K562 (cell line): ENCODE measurements around the gene PPP1R3E. TPM values are rescaled to one million over a fixed set of nuclear protein-coding genes. Genes with fewer than 3 reads are reported as not detected.

ENCODE experiments used
- BRF1 ChIP-seq: IDR thresholded peaks from 3 replicates; pipeline ENCODE4 v1.6.1; 2011; ENCODE audit warnings: borderline replicate concordance, mild to moderate bottlenecking; ENCODE audit not compliant: insufficient read length; ENCODE audit errors: extremely low read depth
- ELF4 ChIP-seq: fragments of 450-650 bp; formaldehyde crosslinking; IDR thresholded peaks from 2 replicates; pipeline ENCODE4 v1.4.0; 2022; ENCODE audit warnings: missing genetic modification characterization
- ERF ChIP-seq: fragments of 450-650 bp; formaldehyde crosslinking; IDR thresholded peaks from 2 replicates; pipeline ENCODE4 v1.4.0; 2020; ENCODE audit warnings: mild to moderate bottlenecking, mixed read lengths
- MBD2 ChIP-seq: sonication (generic); IDR thresholded peaks from 2 replicates; pipeline ENCODE4 v1.6.1; 2016; ENCODE audit warnings: low read depth, borderline replicate concordance
- MCM2 ChIP-seq: fragments of 450-650 bp; IDR thresholded peaks from 2 replicates; pipeline ENCODE4 v1.6.1; 2017; ENCODE audit warnings: low read depth, mild to moderate bottlenecking
- MEF2D ChIP-seq: conservative IDR thresholded peaks from 2 replicates; pipeline ENCODE4 v1.6.1; 2016; ENCODE audit warnings: low read depth, missing genetic modification characterization, missing compliant biosample characterization
- MEIS2 ChIP-seq: fragments of 450-650 bp; IDR thresholded peaks from 2 replicates; pipeline ENCODE4 v1.6.1; 2014; ENCODE audit warnings: mild to moderate bottlenecking; ENCODE audit not compliant: partially characterized antibody
- NCOA2 ChIP-seq, 2 experiments: fragments of 450-650 bp; IDR thresholded peaks; 2 replicates each; pipeline ENCODE4 v1.6.1; 2018; ENCODE audit warnings: mild to moderate bottlenecking in 2 of 2, moderate library complexity in 1 of 2; ENCODE audit not compliant: partially characterized antibody in 2 of 2
- NCOA4 ChIP-seq: fragments of 450-650 bp; IDR thresholded peaks from 2 replicates; pipeline ENCODE4 v1.6.1; 2018; ENCODE audit warnings: mild to moderate bottlenecking; ENCODE audit not compliant: partially characterized antibody
- PRMT5 ChIP-seq: sonication (generic); formaldehyde crosslinking; IDR thresholded peaks from 2 replicates; pipeline ENCODE4 v1.5.0; 2020; ENCODE audit warnings: missing genetic modification reagents
- SMARCE1 ChIP-seq: fragments of 450-650 bp; IDR thresholded peaks from 2 replicates; pipeline ENCODE4 v1.7.1; 2016; ENCODE audit warnings: mild to moderate bottlenecking
- SUPT5H ChIP-seq: fragments of 450-650 bp; IDR thresholded peaks from 2 replicates; pipeline ENCODE4 v1.6.1; 2016
- ZFPM2 ChIP-seq: fragments of 250-450 bp; sonication (Bioruptor Pico); IDR thresholded peaks from 2 replicates; pipeline ENCODE4 v1.5.1; 2022; ENCODE audit warnings: mild to moderate bottlenecking
- ZKSCAN8 ChIP-seq: fragments of 200-800 bp; sonication (Bioruptor generic); IDR thresholded peaks from 2 replicates; pipeline ENCODE4 v1.6.1; 2016; ENCODE audit warnings: missing genetic modification characterization, missing compliant biosample characterization
- ZNF143 ChIP-seq: sonication (generic); formaldehyde crosslinking; IDR thresholded peaks from 2 replicates; pipeline ENCODE4 v1.9.0; 2022; ENCODE audit warnings: mild to moderate bottlenecking, missing genetic modification reagents
- ZNF197 ChIP-seq: fragments of 200-800 bp; sonication (Bioruptor generic); IDR thresholded peaks from 2 replicates; pipeline ENCODE4 v1.6.1; 2016; ENCODE audit warnings: low read depth, missing genetic modification characterization, missing compliant biosample characterization
- ZNF707 ChIP-seq: fragments of 250-450 bp; sonication (Bioruptor Pico); conservative IDR thresholded peaks from 2 replicates; pipeline ENCODE4 v1.8.0; 2022; ENCODE audit warnings: inconsistent platforms, mild to moderate bottlenecking, moderate library complexity
- polyA plus RNA-seq, 8 experiments: library from polyadenylated mRNA; depleted of rRNA in 4 of 8; stranded (reverse) in 5 of 8; unstranded in 3 of 8; fragments of >200 nt; fragmentation: Nextera tagmentation in 2 of 8; fragmentation: Illumina TruSeq in 1 of 8; extraction: Ambion mirVana in 2 of 8; extraction: Trizol in 1 of 8; gene quantifications; 2 replicates each; pipeline versions ENCODE4 v1.2.1 to v1.2.3, GENCODE V29; 2011 to 2014; ENCODE audit warnings: inconsistent platforms in 1 of 8, missing spikeins in 1 of 8
- total RNA-seq, 7 experiments: library from RNA; depleted of rRNA in 6 of 7; stranded (reverse); fragments of >200 nt in 6 of 7; fragmentation: Illumina TruSeq in 2 of 7; extraction: Trizol in 2 of 7; gene quantifications; 2 replicates each; pipeline versions ENCODE4 v1.2.1 to v1.2.3, GENCODE V29; 2011 to 2021; ENCODE audit warnings: low replicate concordance in 1 of 7
- TF ChIP-seq, protein P1 (sequence below): conservative IDR thresholded peaks from 2 replicates; pipeline ENCODE4 v1.6.1; 2011; ENCODE audit warnings: low read depth, mild to moderate bottlenecking, low read length; ENCODE audit not compliant: control insufficient read depth
- TF ChIP-seq, protein P2 (sequence below), 2 experiments: fragments of 450-650 bp in 1 of 2; sonication (generic) in 1 of 2; formaldehyde crosslinking in 1 of 2; IDR thresholded peaks in 1 of 2; conservative IDR thresholded peaks in 1 of 2; 2 replicates each; pipeline versions ENCODE4 v1.6.1 to v1.8.1; 2016 to 2023; ENCODE audit warnings: mild to moderate bottlenecking in 2 of 2, moderate library complexity in 2 of 2, inconsistent platforms in 1 of 2, missing genetic modification reagents in 1 of 2
- TF ChIP-seq, protein P3 (sequence below): sonication (generic); IDR thresholded peaks from 2 replicates; pipeline ENCODE4 v1.6.1; 2016
- TF ChIP-seq, protein P4 (sequence below): fragments of 450-650 bp; formaldehyde crosslinking; IDR thresholded peaks from 2 replicates; pipeline ENCODE4 v1.4.0; 2020; ENCODE audit warnings: mild to moderate bottlenecking, mixed read lengths
- TF ChIP-seq, protein P5 (sequence below): fragments of 450-650 bp; formaldehyde crosslinking; IDR thresholded peaks from 2 replicates; pipeline ENCODE4 v1.4.0; 2020; ENCODE audit warnings: mild to moderate bottlenecking, moderate library complexity

The PPP1R3E gene
- total and polyA plus RNA-seq, 9 of the 15 experiments (the other 6 are each of a cell fraction or from before 2014, with no cell fraction given) = 3.2 to 18.4 (median 7.6) TPM

DNA sequence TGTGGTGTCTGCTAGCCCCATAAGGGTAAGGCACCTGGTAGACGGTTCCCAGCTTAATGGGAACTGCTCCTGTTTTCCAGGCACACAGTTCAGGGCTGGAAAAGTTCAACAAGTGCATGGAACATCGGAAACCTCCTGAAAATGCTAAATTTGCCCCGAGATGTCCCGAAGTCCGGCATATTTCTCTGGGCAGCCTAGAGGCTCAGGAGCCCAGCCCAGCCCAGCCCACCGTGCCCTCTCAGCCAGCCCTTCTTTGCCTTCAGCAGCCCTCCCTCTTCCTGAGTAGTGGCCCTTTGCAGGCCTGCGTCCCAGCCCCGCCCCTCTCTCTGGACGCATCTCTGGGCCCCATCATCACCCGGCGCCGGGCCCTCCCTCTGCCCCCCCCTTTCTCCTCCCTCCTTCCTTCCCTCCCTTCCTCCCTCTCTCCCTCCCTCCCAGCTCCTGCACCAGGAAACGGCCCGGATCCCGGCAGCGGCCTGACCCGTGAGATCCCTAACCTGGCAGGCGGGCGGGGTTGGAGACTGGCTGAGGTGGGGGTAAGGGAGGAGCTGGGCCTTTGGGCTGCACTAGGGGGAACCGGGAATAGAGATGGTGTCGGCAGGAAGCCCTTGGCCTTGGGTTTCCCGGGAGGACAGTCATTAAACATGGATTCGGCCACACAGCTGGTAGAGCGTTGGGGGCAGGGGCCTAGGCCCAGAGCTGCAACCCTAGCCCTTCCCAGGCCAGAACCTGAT is 3.9 kb upstream of the PPP1R3E start, which contains the start of gene BCL2L2 (continued):
- TF ChIP-seq ZFPM2 (CRISPR knock-in tag) (no peak), MCM2 (no peak), PRMT5 (CRISPR knock-in tag) (no peak), BRF1 (no peak), ZNF143 (CRISPR knock-in tag) (no peak), MEF2D (tag) (no peak), SMARCE1 (peak; percentile 53; the same call in 1 of the 2 replicates), SUPT5H (peak; percentile 85), MEIS2 (no peak), ZNF197 (CRISPR knock-in tag) (no peak), ZNF707 (CRISPR knock-in tag) (no peak), NCOA2 (IDR thresholded peaks at IDR 0.05; ENCODE audit: partially characterized antibody in 2 of 2) (no peak), NCOA4 (no peak), ERF (CRISPR knock-in tag) (no peak), ZKSCAN8 (CRISPR knock-in tag) (no peak), ELF4 (CRISPR knock-in tag) (0 out of 2 replicates have a peak, but pooled peaks have one; percentile 60), MBD2 (0 out of 2 replicates have a peak, but pooled peaks have one; percentile 84)
- TF ChIP-seq, protein P1, sequence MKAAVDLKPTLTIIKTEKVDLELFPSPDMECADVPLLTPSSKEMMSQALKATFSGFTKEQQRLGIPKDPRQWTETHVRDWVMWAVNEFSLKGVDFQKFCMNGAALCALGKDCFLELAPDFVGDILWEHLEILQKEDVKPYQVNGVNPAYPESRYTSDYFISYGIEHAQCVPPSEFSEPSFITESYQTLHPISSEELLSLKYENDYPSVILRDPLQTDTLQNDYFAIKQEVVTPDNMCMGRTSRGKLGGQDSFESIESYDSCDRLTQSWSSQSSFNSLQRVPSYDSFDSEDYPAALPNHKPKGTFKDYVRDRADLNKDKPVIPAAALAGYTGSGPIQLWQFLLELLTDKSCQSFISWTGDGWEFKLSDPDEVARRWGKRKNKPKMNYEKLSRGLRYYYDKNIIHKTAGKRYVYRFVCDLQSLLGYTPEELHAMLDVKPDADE = no peak; the same call in 1 of the 2 replicates
- TF ChIP-seq, protein P2, sequence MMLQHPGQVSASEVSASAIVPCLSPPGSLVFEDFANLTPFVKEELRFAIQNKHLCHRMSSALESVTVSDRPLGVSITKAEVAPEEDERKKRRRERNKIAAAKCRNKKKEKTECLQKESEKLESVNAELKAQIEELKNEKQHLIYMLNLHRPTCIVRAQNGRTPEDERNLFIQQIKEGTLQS (IDR thresholded peaks at IDR 0.05) = no peak
- TF ChIP-seq, protein P2 (CRISPR knock-in tag; conservative IDR thresholded peaks at IDR 0.05) = no peak
- TF ChIP-seq, protein P3, sequence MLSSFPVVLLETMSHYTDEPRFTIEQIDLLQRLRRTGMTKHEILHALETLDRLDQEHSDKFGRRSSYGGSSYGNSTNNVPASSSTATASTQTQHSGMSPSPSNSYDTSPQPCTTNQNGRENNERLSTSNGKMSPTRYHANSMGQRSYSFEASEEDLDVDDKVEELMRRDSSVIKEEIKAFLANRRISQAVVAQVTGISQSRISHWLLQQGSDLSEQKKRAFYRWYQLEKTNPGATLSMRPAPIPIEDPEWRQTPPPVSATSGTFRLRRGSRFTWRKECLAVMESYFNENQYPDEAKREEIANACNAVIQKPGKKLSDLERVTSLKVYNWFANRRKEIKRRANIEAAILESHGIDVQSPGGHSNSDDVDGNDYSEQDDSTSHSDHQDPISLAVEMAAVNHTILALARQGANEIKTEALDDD = no peak
- TF ChIP-seq, protein P4, sequence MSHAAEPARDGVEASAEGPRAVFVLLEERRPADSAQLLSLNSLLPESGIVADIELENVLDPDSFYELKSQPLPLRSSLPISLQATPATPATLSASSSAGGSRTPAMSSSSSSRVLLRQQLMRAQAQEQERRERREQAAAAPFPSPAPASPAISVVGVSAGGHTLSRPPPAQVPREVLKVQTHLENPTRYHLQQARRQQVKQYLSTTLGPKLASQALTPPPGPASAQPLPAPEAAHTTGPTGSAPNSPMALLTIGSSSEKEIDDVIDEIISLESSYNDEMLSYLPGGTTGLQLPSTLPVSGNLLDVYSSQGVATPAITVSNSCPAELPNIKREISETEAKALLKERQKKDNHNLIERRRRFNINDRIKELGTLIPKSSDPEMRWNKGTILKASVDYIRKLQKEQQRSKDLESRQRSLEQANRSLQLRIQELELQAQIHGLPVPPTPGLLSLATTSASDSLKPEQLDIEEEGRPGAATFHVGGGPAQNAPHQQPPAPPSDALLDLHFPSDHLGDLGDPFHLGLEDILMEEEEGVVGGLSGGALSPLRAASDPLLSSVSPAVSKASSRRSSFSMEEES (CRISPR knock-in tag) = no peak
- TF ChIP-seq, protein P5, sequence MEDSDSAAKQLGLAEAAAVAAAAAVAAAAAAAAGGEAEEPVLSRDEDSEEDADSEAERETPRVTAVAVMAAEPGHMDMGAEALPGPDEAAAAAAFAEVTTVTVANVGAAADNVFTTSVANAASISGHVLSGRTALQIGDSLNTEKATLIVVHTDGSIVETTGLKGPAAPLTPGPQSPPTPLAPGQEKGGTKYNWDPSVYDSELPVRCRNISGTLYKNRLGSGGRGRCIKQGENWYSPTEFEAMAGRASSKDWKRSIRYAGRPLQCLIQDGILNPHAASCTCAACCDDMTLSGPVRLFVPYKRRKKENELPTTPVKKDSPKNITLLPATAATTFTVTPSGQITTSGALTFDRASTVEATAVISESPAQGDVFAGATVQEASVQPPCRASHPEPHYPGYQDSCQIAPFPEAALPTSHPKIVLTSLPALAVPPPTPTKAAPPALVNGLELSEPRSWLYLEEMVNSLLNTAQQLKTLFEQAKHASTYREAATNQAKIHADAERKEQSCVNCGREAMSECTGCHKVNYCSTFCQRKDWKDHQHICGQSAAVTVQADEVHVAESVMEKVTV (CRISPR knock-in tag) = no peak
